Stimulated activated CD8-positive, alpha-beta memory T cell treated with anti-CD3 and anti-CD28 coated beads, Interleukin-12 subunit alpha, Interleukin-12 subunit beta, amount 100 ng/mL, for 24 hours (primary cell): ENCODE measurements around the gene DCLK1.
"Not testable (repeated sequence)": the region's sequence is repeated elsewhere in the genome, so short reads cannot be mapped to it uniquely, and the experiment has no call there.

Source experiments
- DNase-seq: peaks from one replicate; pipeline ENCODE4 v3.0.0-alpha.2; 2020; ENCODE audit errors: extremely low read depth

Gene DCLK1

DNA sequence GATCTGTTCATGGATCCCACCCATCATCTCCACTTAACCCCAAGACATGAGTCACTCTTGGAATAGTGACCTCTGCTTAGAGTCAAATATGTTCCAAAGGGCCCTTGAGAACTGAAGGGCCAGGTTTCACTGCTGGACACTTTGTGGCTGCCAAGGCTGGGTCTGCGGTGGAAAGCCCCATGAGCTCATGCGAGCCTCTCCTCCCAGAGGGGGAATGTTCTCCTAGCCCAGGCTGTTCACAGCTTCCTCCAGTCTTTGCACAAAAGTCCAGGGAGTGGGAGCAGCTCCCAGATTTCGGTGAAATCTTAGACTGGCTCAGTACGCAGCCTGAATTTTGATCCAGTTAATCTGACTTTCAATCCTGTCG lies 732 bp upstream of the DCLK1 start:
- no peak for DNase-seq

DNA sequence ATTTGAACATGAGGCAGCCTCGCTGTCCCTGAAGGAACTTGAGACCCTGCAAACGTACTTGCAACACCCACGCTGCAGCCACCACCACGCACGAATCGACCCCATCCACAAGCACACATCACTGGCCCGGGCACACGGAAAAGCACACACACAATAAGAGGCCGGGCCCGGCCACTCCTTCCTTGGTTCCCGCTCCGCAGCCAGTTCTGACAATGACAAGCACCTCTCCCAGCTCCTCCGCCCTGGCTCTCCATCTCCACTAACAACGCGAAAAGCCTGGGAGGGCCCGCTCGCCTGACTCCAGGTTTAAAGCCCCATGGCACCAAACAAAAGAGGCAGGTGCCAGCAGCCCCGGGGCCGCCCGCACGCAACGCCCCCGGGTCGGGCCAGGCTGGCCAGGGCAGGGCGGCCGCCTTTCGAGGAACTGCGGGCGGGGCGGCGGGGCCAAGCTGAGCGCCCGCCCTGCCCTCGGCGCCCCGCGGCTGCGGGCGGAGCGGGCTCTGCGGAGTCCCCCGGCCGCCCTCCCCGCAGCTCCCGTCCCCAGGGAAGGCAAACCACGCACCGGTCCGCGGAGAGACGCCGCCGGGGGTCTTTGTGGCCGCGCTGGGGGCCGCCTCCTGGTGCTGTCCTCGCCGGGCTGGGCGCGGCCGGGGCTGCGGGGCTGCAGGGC lies 495 bp downstream of the DCLK1 start:
- DNase-seq, result no peak

DNA sequence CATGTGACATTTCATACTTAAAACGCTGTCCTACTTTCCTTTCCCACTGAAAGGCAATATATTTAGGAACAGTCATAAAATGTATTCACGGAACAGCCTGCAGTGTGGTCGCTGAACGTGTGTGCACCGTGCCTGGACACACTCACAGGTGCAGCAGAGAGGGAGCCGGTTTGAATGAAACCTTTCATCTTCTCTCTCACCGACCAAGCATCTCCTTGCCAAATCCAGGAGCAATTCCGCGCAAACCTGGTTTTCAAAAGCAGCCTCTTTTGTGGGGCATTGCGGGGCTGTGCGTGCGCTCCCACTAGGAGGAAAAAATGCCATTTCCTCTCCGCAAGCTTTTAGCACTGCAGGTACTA lies 1.0 kb downstream of the DCLK1 start:
- no peak for DNase-seq

DNA sequence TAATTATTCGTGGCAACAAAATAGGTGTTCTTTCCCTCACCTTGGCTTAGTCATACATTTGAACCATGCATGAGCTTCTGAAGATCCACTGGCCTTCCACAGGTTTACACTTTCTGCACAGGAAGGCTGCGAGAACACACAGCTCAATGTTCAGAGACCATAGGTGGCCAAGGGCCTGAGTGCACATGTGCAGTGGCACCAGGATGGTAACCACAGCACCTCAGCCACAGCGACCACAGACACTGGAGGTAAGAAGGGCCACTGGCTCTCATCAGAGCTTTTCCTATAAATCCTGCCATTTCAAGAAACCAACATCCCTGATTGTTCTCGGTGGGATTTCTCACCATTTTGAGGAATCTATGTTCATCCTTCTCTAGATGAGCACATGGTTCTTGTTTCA lies 1.6 kb downstream of the DCLK1 start:
- no peak for DNase-seq

DNA sequence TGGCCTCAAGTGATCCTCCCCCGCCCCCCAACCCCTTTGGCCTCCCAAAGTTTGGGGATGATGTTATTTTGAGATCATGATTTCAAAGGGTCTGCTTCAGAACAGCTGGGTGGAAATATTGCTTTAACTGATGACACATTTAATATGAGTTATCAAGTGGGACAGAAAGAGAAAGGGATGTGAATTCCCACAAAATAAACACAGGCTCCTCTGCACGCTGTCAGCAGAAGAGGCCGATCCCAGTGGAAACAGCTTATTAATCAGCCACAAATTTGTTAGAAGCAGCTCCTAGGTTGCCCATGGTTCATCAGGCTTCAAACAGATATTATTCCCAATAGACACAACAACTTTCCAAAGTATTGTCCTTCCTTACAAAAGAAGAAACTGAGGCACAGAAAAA lies 4.7 kb downstream of the DCLK1 start:
- no peak for DNase-seq

DNA sequence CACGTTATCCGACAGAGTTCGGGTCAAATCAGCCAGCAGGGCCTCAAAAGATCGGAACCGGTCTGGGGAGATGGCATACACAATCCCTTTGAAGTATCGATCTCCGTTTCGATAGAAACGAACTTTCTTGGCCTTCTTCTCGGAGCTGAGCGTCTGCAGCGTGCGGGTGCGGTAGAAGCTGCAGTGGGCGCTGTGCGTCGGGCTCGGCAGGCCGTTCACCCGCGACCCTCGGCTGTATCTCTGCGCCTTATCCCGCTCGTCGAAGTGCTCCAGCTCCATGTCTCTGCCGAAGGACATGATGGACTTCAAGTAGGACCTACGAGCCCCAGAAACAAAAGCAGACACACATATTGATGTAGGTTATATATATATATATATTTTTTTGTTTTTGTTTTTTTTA lies 5.3 kb downstream of the DCLK1 start:
- no peak for DNase-seq

DNA sequence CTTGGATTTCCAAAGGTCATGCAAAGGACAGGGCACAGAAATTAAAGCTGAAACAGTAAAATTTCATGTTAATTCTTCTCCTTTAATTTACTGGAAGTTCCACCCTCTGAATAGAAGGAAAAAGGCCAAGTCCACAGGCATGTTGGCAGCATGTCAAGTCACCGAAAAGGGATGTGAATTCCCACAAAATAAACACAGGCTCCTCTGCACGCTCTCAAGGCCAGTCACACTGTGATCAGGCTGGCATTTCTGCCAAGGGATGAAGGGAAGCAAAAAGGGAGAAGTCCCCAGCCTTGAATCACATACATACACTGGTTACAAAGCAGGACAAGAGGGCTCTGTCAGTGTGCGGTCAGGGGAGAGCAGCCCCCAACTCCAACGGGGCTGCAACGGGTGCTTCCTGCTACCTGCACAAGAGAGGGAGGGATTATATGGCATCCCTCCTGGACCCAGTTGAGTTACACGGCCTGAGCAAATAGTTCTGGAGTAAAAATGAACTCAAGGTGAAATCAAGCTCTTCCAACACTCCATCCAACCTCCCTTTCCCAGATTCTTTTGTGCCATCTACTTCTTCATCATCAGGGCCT lies 6.9 kb downstream of the DCLK1 start:
- no peak for DNase-seq

DNA sequence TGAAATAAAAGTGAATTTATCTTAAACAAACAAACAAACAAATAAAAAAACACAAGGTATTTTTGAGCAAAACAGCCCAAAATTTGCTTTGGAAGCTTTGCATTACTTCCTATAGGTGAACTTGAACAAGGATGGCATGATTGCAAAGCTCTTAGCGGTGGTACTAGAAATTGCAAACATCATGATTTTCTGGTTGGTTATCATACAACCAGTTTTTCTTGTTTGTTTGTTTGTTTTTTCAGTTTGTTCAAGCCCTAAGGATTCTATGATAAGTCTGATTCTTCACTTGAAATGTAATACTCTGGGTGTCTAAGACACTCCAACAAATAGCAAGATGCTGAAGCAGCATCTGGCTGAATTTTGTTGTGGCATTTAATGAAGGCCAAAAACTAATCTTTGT lies 15.9 kb downstream of the DCLK1 start:
- no peak for DNase-seq

DNA sequence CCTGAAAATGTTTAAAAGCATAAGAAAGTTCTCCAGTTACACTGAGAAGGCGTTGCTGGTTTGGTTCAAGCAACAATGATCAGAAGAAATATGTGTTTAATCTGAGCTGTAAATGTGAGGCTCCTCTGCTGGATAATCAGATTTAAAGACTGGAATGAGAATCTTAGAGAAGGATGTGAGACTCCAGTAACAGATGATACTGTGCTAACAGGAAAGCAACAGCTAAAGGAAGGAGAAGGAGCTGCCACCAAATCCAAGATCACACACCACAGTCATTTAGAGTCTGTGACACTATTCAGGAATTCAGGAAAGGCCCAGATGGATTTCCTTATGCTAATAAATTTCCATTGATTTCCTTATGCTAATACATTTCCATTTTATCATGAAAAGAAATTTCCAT lies 16.9 kb downstream of the DCLK1 start:
- no peak for DNase-seq

DNA sequence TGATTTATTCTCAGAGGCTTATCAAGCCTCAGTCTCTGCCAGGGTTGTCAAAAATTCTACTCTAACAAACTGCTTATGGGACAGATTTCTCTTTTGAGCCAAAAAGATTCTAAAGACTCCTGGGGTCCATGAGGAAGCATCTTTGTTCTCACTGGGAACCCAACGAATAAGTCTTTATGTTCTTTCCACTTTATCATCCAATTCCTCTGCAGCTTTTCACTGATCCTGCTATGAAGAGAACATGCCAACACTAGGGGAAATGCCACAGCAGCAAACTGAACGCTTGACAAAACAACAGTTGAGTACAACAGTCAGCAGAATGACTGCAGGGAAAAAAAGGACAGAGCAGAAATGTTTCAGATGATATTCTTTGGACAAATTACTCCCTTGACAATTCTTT lies 22.2 kb downstream of the DCLK1 start:
- no peak for DNase-seq

DNA sequence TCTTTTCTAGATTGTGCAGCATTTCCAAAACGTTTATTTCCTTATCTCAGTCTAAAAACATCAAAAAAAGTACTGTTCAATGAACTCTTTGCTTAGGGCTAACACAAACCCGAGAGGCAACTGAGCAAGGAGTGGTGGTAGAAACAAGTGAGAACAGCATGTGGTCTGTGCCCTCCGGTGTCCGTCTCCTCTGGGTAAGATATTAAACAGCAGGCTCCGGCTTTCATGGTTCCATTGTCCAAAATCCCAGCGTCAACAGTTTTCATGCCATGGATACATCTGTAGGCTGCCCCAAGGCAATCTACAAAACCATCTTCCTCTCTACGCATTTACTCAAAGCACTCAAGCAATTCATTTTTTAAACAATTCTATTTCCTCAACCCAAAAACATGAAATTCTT lies 22.8 kb downstream of the DCLK1 start:
- DNase-seq, result no peak

DNA sequence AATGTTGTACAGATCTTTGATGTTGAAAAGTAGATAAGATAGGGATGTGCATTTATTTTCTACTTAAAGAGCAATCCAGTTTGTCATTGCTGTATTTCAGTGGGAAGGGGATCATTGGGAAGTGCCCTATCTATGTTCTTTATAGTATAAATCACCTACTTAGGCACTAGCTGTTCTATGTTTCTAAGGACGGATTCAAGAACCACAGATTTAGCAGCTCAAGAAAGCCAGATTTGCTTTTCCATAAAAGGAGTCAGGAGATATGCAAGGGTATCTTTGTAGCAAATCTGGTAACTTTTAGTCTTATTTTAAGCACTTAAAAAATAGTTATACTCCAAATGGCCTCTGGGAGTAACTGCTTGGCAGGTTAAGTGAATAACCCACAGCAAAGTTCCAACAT lies 23.7 kb downstream of the DCLK1 start:
- no peak for DNase-seq

DNA sequence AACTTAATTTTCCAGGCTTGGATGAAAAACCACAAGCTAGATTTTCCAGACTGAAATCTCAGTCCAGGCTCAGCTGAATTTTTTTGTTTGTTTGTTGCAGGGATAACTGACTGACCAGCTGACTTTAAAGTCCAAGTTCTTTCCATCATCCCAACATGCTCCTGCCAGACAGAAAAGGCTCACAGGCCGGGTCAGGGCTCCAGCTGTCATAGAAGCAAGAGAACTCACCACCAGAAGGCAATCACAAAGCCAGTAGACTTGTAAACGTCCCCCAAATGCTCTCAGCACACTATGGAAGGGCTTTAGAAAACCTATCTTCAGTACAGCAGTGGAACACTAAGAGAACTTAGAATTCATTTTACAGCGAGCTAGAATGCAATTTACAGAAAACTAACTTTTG lies 25.5 kb downstream of the DCLK1 start:
- DNase-seq, result no peak

DNA sequence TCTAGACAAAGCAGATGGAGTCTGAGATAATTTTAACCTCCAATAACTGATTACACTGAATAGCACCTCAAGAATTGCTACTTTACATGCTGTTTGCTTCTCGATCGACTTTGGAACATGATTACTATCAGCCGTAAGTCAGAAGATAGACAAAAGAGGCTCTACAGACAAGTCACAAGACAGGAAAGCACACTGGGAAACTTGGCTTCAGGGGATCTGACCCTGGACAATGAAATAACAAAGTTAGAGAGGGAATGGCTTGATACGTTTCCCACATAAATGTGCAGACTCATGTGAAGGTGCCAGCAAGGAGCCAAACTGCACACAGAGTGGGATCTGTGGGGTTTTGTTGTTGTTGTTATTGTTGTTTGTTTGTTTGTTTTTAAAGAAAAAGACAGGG lies 28.5 kb downstream of the DCLK1 start:
- no peak for DNase-seq

DNA sequence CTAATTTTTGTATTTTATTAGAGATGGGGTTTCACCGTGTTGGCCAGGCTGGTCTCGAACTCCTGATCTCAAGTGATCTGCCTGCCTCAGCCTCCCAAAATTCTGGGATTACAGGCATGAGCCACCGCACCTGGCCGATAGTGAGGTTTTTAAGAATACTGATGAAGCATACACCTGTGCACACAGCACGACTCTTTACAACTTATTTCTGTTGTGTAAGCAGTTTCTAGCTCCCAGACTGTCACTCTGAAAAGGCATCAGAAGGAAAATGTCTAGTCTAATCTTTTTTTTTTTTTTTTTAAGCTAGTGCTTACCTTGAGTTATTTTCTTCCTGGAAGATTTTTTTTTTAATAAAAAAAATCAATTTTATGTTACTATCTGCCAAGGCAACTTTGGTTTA lies 29.3 kb downstream of the DCLK1 start:
- DNase-seq, result not testable (repeated sequence)

DNA sequence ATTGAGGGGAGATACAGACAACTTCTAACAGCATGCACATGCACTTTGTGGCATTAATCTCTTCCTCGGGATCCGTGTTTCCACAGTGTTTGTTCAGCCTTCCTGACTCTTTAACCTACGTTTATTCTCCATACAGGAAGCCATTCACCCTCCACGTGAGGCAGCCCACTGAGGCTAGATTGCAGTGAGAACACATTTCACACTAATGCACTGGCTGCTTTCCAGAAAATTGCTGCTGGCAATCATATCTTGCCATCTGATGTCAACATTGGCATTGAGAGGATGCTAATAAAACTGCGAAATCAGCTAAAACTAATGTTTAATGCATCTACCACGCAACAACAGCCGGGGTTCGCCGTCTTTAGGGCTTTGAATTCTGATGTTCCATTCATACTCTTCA lies 30.0 kb downstream of the DCLK1 start:
- DNase-seq, result no peak

DNA sequence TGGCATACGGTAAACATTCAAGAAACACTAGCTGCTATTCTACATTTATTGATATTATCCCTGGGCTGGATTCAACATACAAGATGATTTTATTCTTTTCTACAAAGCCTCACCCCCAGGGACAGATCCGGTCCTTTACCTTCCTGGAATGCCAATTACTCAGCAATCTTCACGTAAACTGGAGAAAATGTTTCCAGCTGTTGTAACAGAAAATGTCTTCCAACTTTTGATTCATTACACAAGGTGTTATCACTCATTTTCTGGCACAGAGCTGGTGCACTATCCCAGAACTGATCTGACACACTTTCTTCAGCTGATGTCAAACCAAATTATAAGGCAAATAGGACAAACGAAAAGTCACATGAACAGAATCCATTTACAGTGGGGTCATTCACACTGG lies 33.1 kb downstream of the DCLK1 start:
- no peak for DNase-seq

DNA sequence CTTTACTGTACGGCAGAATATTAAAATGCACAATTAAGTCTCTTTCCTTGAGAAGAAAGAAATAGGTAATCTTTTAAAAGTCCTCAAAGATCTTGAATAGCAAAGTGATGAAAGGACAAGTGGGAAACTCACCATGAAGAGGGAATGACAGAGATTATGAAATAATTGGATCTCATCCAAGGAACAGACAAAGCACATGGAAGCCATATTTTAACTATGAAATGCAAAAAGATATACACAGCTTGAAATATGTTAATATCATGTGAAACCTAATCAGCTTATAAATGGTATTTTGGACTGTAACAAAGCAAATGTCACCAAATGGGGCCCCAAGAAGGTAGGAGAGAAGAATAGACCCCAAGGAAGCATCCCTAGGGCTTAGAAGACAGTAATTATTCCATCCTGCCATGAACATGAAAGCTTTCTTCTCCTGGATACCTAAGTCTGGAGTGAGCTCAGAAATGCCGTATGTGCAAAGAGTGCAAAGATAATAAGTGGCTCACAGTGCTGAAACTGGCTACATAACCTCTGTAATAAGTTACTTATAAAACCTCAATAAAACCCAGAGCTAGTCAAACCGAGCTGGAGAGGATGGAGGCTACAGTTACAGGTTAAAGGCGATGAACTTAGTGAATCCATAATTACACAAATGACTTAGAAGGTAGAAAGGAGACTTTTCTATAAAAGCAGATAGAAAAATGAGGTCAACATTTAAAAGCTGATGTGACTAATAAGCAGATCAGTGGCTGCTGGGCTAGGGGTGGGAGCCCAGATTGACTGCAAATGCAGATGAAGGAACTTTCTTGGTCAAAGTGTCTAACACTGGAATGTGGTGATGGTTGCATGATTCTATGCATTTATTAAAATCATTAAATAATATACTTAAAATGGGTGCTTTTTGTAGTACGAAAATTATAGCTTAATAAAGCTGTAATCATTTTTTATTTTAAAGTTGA lies 34.4 kb downstream of the DCLK1 start:
- no peak for DNase-seq

DNA sequence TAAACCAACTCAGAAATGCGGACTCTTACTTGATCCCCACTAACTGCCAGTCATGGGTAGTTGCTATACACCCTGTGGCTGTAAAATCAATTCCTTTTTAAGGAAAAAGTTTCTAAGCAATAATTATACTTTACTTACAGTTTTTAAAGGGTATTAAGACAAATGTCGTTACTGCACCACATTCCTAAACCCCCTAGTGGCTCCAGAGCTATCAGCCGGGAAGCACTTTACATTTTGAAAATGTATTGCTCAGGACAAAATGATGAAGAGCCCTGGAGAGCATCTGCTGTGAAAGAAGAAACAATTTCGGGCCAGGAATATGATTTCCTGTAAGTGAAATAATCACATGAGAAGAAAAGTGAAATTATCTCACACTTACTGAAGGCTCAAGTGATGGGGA lies 36.7 kb downstream of the DCLK1 start:
- DNase-seq, result no peak

DNA sequence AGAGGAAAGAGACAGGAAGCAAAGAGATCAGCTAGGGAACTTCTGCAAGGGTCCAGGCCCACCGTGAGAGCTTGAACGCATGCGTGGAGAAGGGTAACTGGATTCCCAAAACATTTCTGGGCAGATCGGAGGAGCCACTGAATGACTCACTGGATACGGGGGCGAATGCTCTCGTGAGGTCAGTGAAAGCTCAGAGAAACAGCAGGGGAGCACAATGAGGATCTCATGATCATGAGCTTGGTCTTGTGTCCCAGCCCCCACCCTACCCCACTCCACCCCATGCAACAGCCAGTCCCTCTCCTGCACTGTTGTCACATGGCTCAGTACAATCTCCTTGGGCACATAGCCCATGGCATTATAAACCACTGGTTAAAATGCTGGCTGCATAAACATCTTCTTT lies 40.6 kb downstream of the DCLK1 start:
- no peak for DNase-seq

DNA sequence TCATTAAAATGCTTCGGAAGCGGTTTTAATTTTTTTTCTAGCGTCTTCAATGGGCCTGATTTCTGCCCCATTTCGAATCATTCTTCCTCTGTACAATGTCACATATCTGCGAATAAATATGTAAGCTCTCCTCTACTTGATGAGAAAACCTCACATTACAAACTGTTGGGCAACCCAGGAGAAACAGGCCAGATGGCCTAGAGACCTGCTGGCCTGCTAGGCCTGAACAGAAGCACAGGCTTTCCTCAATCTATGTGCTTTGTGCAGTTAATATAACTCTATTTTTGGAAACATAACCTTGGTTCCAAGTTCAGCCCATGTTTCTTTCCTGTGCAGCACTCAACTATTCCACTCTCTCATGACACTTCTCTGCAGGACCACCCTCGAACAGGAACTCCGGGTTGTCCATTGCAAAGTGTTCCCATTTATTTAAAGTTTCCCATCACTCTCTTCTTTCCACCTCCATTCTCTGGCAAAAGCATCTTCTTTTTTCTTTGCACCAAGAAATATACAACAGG lies 42.0 kb downstream of the DCLK1 start:
- no peak for DNase-seq

DNA sequence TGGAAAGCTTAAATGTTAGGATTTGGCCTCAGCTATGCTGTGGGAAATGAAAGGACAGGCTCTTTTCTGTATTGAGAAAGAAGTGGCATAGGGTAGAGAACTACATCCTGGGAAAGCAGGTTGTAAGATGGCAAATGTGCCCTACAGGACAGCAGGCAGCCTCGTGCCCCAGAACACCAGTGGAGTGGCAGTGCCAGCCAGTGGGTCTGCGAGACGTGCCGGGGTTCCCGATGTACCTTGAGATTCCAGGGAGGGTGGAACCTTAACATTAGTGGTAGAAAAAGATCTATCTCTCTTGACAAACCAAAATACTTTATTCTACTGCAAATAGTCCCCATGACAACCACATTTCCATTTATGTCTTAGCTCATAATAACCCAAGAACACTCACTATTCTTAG lies 42.7 kb downstream of the DCLK1 start:
- DNase-seq, result no peak

DNA sequence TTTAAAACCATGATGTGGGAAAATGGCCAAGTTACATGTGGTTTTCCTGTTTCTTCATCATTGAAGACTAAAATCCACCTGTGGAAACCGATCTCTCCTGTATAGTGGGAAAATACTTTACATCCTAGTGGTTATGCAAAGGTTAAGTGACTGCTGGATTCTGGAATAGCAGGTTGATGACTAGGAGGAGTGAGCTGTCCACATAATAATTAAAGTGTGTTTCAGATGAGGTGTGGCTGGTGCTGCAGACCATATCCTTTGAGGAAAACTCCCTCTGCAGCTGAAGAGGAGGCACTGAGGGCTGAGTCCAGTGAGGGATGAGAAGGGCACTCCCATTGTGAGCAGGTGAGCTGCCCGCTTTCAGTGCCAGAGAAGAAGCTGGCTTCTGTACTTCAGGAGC lies 43.2 kb downstream of the DCLK1 start:
- no peak for DNase-seq
